ENCODE results near the gene SAPCD2.

Gene SAPCD2

DNA sequence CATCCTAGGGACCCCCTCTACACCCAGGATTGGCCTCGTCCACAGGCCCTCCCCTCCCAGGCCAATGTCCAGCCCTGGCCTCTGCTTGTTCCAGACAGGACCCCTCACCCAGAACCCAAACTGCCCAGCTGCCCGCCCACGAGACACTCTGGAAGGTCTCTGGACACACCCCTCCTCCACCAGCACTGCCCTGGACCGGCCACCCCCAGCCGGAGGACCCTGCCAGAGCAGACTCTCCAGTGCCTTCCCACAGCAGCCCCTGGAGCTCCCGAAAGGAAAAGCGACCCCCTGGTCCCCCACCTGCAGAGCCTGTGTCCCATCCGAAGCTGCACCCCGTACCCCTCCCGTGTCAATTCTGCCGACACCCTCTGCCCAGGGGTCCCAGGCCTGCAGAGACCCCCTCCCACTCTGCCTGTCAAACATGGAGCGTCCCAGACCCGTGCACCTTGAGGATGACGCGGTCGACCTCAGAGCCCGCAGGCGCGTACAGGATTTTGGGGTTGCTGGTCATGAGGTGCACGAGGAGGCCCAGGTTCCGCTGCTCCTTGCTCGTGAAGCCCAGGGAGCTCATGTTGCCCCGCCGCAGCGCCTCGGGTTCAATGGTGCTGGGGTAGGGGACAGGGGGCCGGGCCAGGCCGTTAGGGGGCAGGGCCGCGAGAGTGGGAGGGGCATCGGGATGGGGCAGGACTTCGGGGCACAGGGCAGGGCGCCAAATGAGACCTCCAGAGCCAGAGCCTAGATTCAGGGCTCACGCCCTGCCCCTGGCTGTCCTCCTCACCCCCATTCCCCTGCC lies 50.3 kb downstream of the SAPCD2 start:
- no peak for DNase-seq (ENCODE audit: low read depth, low spot score)

DNA sequence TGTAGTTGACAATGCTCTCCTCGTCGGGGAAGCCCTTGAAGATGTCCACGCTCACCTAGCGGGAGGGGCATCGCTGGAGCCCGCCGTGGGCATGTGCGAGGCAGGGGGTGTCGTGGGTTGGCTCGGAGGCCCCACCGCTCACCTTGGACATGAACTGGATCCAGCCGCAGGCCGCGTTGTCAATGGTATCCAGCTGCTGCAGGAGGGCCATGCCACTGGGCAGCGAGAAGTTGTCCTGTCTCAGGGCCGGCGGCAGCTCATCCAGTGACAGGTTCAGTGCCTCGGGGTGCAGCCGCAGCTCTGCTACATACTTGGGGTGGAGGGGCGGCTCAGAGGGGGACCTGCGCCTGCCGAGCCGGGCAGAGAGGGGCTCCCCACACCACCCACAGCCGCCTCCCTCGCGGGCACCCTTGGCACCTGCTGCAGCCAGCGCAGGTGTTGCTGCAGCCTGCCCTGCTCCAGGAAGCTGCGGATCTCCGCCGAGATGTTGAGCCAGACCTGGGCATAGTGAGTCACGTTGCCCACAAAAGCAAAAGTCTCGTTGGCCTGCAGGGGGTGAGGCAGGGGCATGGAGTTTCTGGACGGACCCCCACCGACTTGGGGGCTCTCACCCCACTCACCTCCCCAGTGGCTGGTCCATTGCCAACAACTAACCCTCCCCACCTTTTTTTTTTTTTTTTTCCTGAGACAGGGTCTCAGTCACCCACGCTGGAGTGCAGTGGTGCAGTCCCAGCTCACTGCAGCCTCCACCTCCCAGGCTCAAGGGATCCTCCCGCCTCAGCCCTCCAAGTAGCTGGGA lies 51.4 kb downstream of the SAPCD2 start:
- no peak for DNase-seq (ENCODE audit: low read depth, low spot score)

- no peak for DNase-seq (ENCODE audit: low read depth, low spot score)
Measured at GRCh38 chr9:137017791-137018497, 52.4 kb downstream of the SAPCD2 start.

GRCh38 chr9:137017071-137017470 lies 53.3 kb downstream of the SAPCD2 start:
- DNase-seq (ENCODE audit: low read depth, low spot score): no peak

GRCh38 chr9:137016436-137016835 lies 53.9 kb downstream of the SAPCD2 start:
- no peak for DNase-seq (ENCODE audit: low read depth, low spot score)

DNA sequence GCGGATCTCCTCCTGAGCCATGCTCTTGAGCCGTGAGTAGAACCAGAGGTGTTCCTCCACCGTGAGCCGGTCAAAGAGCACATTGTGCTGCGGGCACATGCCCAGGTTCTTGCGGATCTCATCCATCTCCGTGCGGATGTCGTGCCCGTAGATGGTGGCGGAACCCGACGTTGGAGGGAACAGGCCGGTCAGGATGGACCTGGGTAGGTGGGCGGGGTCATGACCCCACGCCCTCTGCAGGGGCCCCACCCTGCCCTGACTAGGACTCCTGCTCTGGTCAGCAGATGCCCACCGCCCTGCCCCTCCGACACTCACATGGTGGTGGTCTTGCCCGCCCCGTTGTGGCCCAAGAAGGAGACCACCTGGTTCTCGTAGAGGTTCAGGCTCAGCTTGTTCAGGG lies 54.4 kb downstream of the SAPCD2 start:
- DNase-seq (ENCODE audit: low read depth, low spot score): no peak

DNA sequence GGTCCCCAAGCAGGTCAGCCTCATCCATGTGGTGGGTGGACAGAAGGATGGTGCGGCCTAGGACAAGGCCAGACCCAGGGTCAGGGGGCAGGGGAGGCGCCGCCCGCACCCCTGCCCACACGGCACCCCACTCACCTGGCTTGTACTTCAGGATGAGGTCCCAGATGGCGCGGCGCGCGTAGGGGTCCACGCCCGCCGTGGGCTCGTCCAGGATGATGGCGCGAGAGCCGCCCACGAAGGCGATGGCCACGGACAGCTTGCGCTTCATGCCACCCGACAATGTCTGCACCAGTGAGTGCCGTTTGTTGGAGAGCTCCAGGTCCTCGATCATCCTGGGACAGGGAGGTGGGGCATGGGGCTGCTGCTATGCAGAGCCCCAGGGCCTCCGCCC lies 54.8 kb downstream of the SAPCD2 start:
- DNase-seq (ENCODE audit: low read depth, low spot score): no peak

GRCh38 chr9:137014776-137015539 lies 55.4 kb downstream of the SAPCD2 start:
- no peak for DNase-seq (ENCODE audit: low read depth, low spot score)

DNA sequence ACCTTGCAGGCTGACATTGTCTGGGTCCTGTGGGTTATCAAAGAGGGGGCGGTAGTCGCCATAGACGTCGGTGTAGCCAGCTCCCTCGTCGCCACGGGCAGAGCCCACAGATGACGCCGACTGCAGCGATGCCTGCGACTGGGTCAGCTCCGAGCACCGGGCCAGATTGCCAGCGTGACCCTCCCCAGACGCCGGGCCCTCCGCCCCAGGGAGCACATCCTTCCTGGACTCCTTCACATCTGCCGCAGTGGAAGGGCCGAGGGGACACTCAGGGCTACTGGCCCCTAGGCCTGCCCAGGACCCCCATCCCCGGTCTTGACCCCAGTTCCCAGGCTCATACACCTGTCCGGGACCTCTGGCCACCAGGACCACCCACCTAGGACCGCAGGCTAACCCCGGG lies 56.2 kb downstream of the SAPCD2 start:
- DNase-seq (ENCODE audit: low read depth, low spot score): no peak

DNA sequence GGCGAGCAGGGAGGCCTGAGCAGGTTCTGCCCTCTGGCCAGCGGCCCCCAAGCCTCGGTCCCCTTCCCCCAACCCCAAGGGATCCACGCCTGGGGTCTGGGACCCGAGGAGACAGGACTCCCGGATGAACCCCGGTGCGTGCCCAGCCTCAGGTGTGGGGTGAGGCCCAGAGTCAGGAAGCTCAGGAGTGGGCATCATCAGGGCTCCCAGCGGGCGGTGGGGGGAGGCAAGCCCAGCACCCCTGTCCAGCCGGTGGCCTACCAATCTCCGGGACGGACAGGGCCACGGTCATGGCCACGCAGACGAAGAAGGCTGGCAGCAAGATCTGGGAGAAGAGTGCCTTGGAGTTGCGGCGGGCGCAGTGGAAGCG lies 56.8 kb downstream of the SAPCD2 start:
- no peak for DNase-seq (ENCODE audit: low read depth, low spot score)

DNA sequence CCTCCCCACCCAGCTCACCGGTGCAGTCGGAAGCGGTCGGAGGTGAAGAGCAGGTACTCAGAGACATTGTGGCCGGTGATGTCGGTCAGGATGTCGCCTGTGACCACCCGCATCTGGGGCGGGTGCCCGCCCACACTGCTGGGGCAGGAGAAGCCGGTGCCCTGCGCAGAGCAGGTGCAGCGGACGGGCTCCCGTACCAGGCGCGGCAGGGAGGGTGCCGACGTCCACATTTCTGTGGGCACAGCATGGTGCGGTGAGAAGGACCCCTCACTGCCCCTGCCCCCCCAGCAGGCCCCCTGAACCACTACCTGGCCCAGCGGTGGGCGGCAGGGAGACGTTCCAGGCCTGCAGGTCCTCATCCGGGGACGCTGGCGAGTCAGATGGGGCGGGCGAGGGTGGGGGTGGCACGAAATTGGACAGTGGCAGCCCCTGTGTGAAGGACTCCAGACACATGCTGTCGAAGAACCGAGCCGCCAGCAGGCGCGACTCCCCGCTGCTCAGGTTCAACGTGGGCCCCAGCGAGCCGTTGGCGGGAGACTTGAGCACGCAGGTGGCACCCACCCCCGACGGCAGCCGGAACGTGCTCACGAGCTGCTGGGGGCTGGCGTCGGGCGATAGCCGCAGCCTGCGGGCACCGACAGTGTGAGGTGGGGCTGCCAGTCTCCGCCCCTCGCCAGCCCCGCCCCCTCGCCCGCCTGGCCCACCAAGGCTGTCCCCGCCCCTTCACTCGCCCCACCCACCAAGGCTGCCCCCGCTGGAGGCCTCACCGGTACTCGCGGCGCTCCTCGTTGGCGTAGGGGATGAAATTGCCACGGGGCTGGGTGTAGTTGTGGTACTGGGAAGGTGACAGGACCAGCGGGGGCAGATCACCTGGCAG lies 57.4 kb downstream of the SAPCD2 start:
- no peak for DNase-seq (ENCODE audit: low read depth, low spot score)

All from iPS DF 19.7 (cell line).